Mucosa of rectum (tissue), 2 donors: ENCODE data around the gene CAMK2D.
A peak's percentile ranks its signal among the peaks of the same experiment; 100 is the strongest.
"Not testable (repeated sequence)": the region's sequence is repeated elsewhere in the genome, so short reads cannot be mapped to it uniquely, and the experiment has no call there.

ENCODE experiments used
- H3K27ac ChIP-seq, 2 donors: one replicate each; pipeline ENCODE4 v1.7.0; 2013; ENCODE audit warnings: inconsistent platforms in 2 of 2, low read depth in 2 of 2, low read length in 2 of 2
- H3K27me3 ChIP-seq, 2 donors: one replicate each; pipeline ENCODE4 v1.7.0; 2013; ENCODE audit warnings: low read length in 2 of 2; ENCODE audit not compliant: control insufficient read depth in 2 of 2, insufficient read depth in 2 of 2
- H3K36me3 ChIP-seq, 2 donors: one replicate each; pipeline ENCODE4 v1.7.0; 2013; ENCODE audit warnings: low read length in 2 of 2; ENCODE audit not compliant: control insufficient read depth in 2 of 2, insufficient read depth in 2 of 2
- H3K4me1 ChIP-seq, 2 donors: one replicate each; pipeline ENCODE4 v1.7.0; 2013; ENCODE audit warnings: low read length in 2 of 2, mild to moderate bottlenecking in 1 of 2; ENCODE audit not compliant: control insufficient read depth in 2 of 2, insufficient read depth in 2 of 2
- H3K4me3 ChIP-seq, 2 donors: one replicate each; pipeline ENCODE4 v1.7.0; 2013; ENCODE audit warnings: low read length in 2 of 2
- H3K9ac ChIP-seq, 2 donors: one replicate each; pipeline ENCODE4 v1.7.0; 2013; ENCODE audit warnings: low read length in 2 of 2, low read depth in 1 of 2, mild to moderate bottlenecking in 1 of 2
- H3K9me3 ChIP-seq, 2 donors: one replicate each; pipeline ENCODE4 v1.7.0; 2013; ENCODE audit warnings: low read length in 2 of 2; ENCODE audit not compliant: control insufficient read depth in 2 of 2
- donor health status: healthy.
- donor health status: Normal muscosa, but diverticular disease.

Gene CAMK2D

GRCh38 chr4:113708250-113708649 lies 53.3 kb downstream of the CAMK2D start:
- no peak overlapping the region for H3K27ac ChIP-seq
- no peak overlapping the region for H3K4me3 ChIP-seq

DNA sequence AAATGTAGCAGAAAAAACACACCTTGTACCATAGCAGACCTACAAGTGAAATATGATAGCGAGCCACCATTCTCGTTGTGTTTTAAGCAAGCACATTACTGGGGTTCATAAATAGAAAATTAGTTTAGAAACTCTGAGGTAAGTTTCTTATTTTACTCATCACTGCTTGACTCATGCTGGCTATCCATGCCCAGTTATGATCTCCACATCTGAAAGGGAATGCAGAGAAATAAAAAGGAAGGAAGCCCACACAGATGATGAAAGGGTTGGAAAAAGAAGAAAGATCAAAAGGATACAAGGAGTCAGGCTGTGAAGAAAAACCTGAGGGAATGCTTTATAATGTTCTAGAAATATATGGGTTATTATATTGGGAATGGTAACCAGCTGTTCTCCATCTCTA lies 54.5 kb downstream of the CAMK2D start:
- H3K27ac ChIP-seq: no peak overlapping the region
- H3K4me3 ChIP-seq: no peak overlapping the region
- no peaks in the 10 kb centered on the region for H3K9me3 ChIP-seq
- no peaks in the 10 kb centered on the region for H3K36me3 ChIP-seq
- peaks cover 0 to 11% of the 10 kb centered on the region in 2 donors for H3K4me1 ChIP-seq
- no peak overlapping the region for H3K9ac ChIP-seq
- H3K27me3 ChIP-seq: no peaks in the 10 kb centered on the region

More at GRCh38 chr4:113708250-113708649, 53.3 kb downstream of the CAMK2D start:
- H3K9ac ChIP-seq: no peak overlapping the region
- peaks cover 0 to 11% of the 10 kb centered on the region in 2 donors for H3K4me1 ChIP-seq
- H3K9me3 ChIP-seq: no peaks in the 10 kb centered on the region
- H3K36me3 ChIP-seq: no peaks in the 10 kb centered on the region
- no peaks in the 10 kb centered on the region for H3K27me3 ChIP-seq

- not testable (repeated sequence) for H3K27ac ChIP-seq
Observed at GRCh38 chr4:113705097-113705496, 56.4 kb downstream of the CAMK2D start.

GRCh38 chr4:113702596-113702995 lies 58.9 kb downstream of the CAMK2D start:
- not testable (repeated sequence) for H3K36me3 ChIP-seq, H3K4me1 ChIP-seq, H3K9ac ChIP-seq, H3K27ac ChIP-seq, H3K27me3 ChIP-seq, H3K4me3 ChIP-seq, H3K9me3 ChIP-seq

More at GRCh38 chr4:113705097-113705496, 56.4 kb downstream of the CAMK2D start:
- H3K9me3 ChIP-seq, H3K27me3 ChIP-seq, H3K9ac ChIP-seq, H3K36me3 ChIP-seq, H3K4me3 ChIP-seq: not testable (repeated sequence)
- H3K4me1 ChIP-seq: peaks cover 0 to 11% of the 10 kb centered on the region in 2 donors

DNA sequence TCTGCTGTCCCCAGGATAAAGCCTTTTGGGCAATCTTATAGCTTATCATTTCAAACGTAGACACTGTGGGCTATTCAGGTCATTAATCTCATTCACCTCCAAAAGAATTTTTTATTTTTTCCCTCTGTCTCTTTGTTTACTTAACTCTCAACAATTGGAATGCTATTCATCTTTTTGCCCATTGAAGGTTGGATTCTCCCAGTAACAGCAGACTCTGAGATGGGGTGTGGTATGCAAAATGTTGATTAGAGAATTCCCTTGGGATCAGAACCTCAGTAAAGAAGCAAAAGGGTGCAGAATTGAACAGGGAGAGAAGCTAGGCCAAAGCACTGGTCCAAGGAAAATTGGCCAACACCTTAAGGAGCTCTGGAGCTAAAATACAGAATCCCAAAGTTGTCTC lies 60.4 kb downstream of the CAMK2D start:
- no peaks in the 10 kb centered on the region for H3K36me3 ChIP-seq
- H3K4me3 ChIP-seq: no peak overlapping the region
- H3K27me3 ChIP-seq: no peaks in the 10 kb centered on the region
- H3K9ac ChIP-seq: no peak overlapping the region
- no peaks in the 10 kb centered on the region for H3K4me1 ChIP-seq
- no peaks in the 10 kb centered on the region for H3K9me3 ChIP-seq
- no peak overlapping the region for H3K27ac ChIP-seq

GRCh38 chr4:113700602-113701150 lies 60.9 kb downstream of the CAMK2D start:
- Histone ChIP-seq H3K9me3 (no peaks in the 10 kb centered on the region), H3K4me3 (no peak overlapping the region), H3K36me3 (no peaks in the 10 kb centered on the region), H3K9ac (no peak overlapping the region), H3K27ac (no peak overlapping the region), H3K4me1 (peaks cover 0 to under 1% of the 10 kb centered on the region in 2 donors), H3K27me3 (no peaks in the 10 kb centered on the region)

GRCh38 chr4:113699772-113700171 lies 61.8 kb downstream of the CAMK2D start:
- peaks cover 0 to 4% of the 10 kb centered on the region in 2 donors for H3K4me1 ChIP-seq
- H3K36me3 ChIP-seq: no peaks in the 10 kb centered on the region

GRCh38 chr4:113697429-113697828 lies 64.1 kb downstream of the CAMK2D start:
- no peaks in the 10 kb centered on the region for H3K9me3 ChIP-seq
- H3K4me1 ChIP-seq: peaks cover 6 to 9% of the 10 kb centered on the region in 2 donors
- H3K27me3 ChIP-seq: no peaks in the 10 kb centered on the region
- no peak overlapping the region for H3K4me3 ChIP-seq
- no peak overlapping the region for H3K9ac ChIP-seq
- H3K36me3 ChIP-seq: no peaks in the 10 kb centered on the region
- no peak overlapping the region for H3K27ac ChIP-seq

More at GRCh38 chr4:113699772-113700171, 61.8 kb downstream of the CAMK2D start:
- H3K27me3 ChIP-seq: no peaks in the 10 kb centered on the region
- no peak overlapping the region for H3K4me3 ChIP-seq
- no peak overlapping the region for H3K27ac ChIP-seq
- H3K9me3 ChIP-seq: no peaks in the 10 kb centered on the region
- H3K9ac ChIP-seq: no peak overlapping the region

GRCh38 chr4:113695328-113696169 lies 66.0 kb downstream of the CAMK2D start:
- Histone ChIP-seq H3K4me1 (peaks cover 6 to 9% of the 10 kb centered on the region in 2 donors), H3K27ac (peak overlapping the region in 1 of 2 donors; percentile 38), H3K36me3 (no peaks in the 10 kb centered on the region), H3K9ac (no peak overlapping the region), H3K27me3 (no peaks in the 10 kb centered on the region), H3K4me3 (no peak overlapping the region), H3K9me3 (no peaks in the 10 kb centered on the region)

DNA sequence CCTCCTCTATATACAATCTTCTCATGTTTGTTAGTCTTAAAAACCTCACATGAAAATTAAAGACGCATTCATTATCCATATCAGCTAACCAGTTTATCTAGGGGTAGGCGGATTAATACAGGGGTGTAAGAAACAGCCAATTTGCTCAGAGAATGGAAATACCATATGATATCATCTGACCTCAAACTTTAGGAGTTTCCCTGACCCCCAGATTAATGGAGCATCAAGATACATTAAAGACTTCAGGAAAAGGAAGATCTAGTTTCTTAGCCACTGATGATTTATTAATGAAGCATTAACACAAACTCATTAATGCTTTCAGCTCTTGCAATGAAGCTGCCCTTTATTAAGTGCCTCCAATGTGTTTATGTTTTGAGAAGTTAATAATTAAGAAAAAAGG lies 67.5 kb downstream of the CAMK2D start:
- no peaks in the 10 kb centered on the region for H3K36me3 ChIP-seq
- no peak overlapping the region for H3K9ac ChIP-seq
- no peak overlapping the region for H3K27ac ChIP-seq
- H3K9me3 ChIP-seq: no peaks in the 10 kb centered on the region
- H3K27me3 ChIP-seq: no peaks in the 10 kb centered on the region
- peaks cover 6 to 9% of the 10 kb centered on the region in 2 donors for H3K4me1 ChIP-seq
- H3K4me3 ChIP-seq: no peak overlapping the region
